H1 (cell line): ENCODE data around the gene OVCH2. TPM values are rescaled to one million over a fixed set of nuclear protein-coding genes. Genes with fewer than 3 reads are reported as not detected.

Experiments used
- EP300 ChIP-seq, 2 experiments: IDR thresholded peaks; 1 replicate in 1 of 2; 2 replicates in 1 of 2; pipeline ENCODE4 v1.6.1; 2011 to 2012; ENCODE audit warnings: low read depth in 2 of 2, low read length in 2 of 2, mild to moderate bottlenecking in 2 of 2, borderline replicate concordance in 1 of 2, inconsistent platforms in 1 of 2, moderate library complexity in 1 of 2
- polyA plus RNA-seq, 7 experiments: library from polyadenylated mRNA; depleted of rRNA in 3 of 7; stranded (reverse) in 5 of 7; unstranded in 2 of 7; fragments of >200 nt in 5 of 7; fragments of 200-250 nt in 2 of 7; gene quantifications; 1 replicate in 5 of 7; 2 replicates in 1 of 7; 4 replicates in 1 of 7; pipeline versions ENCODE4 v1.2.1 to v1.2.3, GENCODE V29; 2011 to 2013; ENCODE audit warnings: missing spikeins in 2 of 7, mixed read lengths in 2 of 7
- total RNA-seq: library from RNA; stranded (reverse); fragmentation: NEBNext Ultra II Directional; extraction: Animal tissue kit (Norgen Biotek cat#: 25700); gene quantifications from 2 replicates; pipeline ENCODE4 v1.2.1, GENCODE V29; 2021

Gene OVCH2
- total and polyA plus RNA-seq, 2 of the 8 experiments (the other 6 are each of a cell fraction or from before 2014, with no cell fraction given): 0.03 to 1.1 TPM

DNA sequence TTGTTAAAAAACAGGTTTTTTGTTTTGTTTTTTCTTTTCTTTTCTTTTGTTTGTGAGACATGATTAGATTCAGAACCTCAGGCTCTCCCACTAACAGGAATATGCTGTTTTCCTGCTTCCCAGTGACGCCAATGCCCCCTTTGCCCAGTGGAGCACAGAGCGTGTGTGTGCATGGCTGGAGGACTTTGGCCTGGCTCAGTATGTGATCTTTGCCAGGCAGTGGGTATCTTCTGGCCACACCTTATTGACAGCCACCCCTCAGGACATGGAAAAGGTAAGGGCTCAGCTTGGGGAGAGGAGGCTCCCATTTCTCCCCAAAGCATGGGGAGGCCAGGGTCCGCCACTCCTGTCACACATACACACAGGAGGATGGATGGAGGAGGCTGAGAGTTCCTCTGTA is 58.0 kb downstream of the OVCH2 start (continued):
- no peak for TF ChIP-seq EP300 (IDR thresholded peaks at IDR 0.05; ENCODE audit: borderline replicate concordance in 1 of 2, low read depth in 2 of 2, low read length in 2 of 2)
